ENCODE data around the gene MAP2K7. TPM values are rescaled to one million over a fixed set of nuclear protein-coding genes. Genes with fewer than 3 reads are reported as not detected.

Gene MAP2K7
- total RNA-seq, 1 donor = 14.8 TPM

- DNase-seq (ENCODE audit: insufficient read length, low spot score, missing footprints) = peak; percentile 41
- Histone ChIP-seq H3K4me3 (ENCODE audit: insufficient read depth, low read length) (no peak overlapping the region), H4K20me1 (ENCODE audit: insufficient read depth, low read length) (no peaks in the 10 kb centered on the region), H3K27me3 (ENCODE audit: insufficient read depth, low read length) (no peaks in the 10 kb centered on the region), H2AFZ (ENCODE audit: low read length) (no peak overlapping the region), H3K9me3 (ENCODE audit: low read depth, low read length) (no peaks in the 10 kb centered on the region), H3K79me2 (ENCODE audit: insufficient read depth, low read length) (no peaks in the 10 kb centered on the region), H3K36me3 (ENCODE audit: insufficient read depth, low read length) (peaks cover 63% of the 10 kb centered on the region), H3K4me1 (ENCODE audit: insufficient read depth, low read length) (no peaks in the 10 kb centered on the region), H3K27ac (ENCODE audit: low read depth, low read length) (no peak overlapping the region), H3K4me2 (ENCODE audit: insufficient read depth, low read length) (no peak overlapping the region)
- TF ChIP-seq CTCF (IDR thresholded peaks at IDR 0.05; ENCODE audit: extremely low read depth, low read depth, low read length) = no peak
Measured at GRCh38 chr19:7962644-7963268, 59.1 kb downstream of the MAP2K7 start.

- Histone ChIP-seq H3K36me3 (ENCODE audit: insufficient read depth, low read length) (peaks cover 71% of the 10 kb centered on the region), H4K20me1 (ENCODE audit: insufficient read depth, low read length) (peaks cover 2% of the 10 kb centered on the region), H2AFZ (ENCODE audit: low read length) (no peak overlapping the region), H3K27ac (ENCODE audit: low read depth, low read length) (no peak overlapping the region), H3K4me2 (ENCODE audit: insufficient read depth, low read length) (no peak overlapping the region), H3K9me3 (ENCODE audit: low read depth, low read length) (no peaks in the 10 kb centered on the region), H3K27me3 (ENCODE audit: insufficient read depth, low read length) (no peaks in the 10 kb centered on the region), H3K4me1 (ENCODE audit: insufficient read depth, low read length) (no peaks in the 10 kb centered on the region), H3K79me2 (ENCODE audit: insufficient read depth, low read length) (peaks cover 2% of the 10 kb centered on the region), H3K4me3 (ENCODE audit: insufficient read depth, low read length) (no peak overlapping the region)
- no peak for TF ChIP-seq CTCF (IDR thresholded peaks at IDR 0.05; ENCODE audit: extremely low read depth, low read depth, low read length)
- peak; percentile 36 for DNase-seq (ENCODE audit: insufficient read length, low spot score, missing footprints)
Measured at GRCh38 chr19:7963566-7963965, 59.9 kb downstream of the MAP2K7 start.

Other genes starting within 250 kb of the MAP2K7 start
- gene RETN, start 234.8 kb upstream of the MAP2K7 start, total RNA-seq = not detected in 2 replicates
- not detected in 2 replicates for gene MCEMP1, start 226.8 kb upstream of the MAP2K7 start, total RNA-seq
- gene TRAPPC5, start 223.0 kb upstream of the MAP2K7 start, total RNA-seq = 23.3 and 26.4 TPM in 2 replicates
- gene FCER2, start 201.7 kb upstream of the MAP2K7 start, total RNA-seq = not detected in 2 replicates
- gene CLEC4G, start 171.8 kb upstream of the MAP2K7 start, total RNA-seq = not detected in 2 replicates
- not detected in 2 replicates for gene CD209, start 156.3 kb upstream of the MAP2K7 start, total RNA-seq
- not detected in 2 replicates for gene CLEC4M, start 140.6 kb upstream of the MAP2K7 start, total RNA-seq
- gene EVI5L, start 73.7 kb upstream of the MAP2K7 start, total RNA-seq = 24.8 and 26.1 TPM in 2 replicates
- under 0.01 TPM in 1 of 2 replicates, not detected in the other for gene PRR36, start 29.5 kb upstream of the MAP2K7 start, total RNA-seq
- gene LRRC8E, start 15.4 kb upstream of the MAP2K7 start, total RNA-seq = 10.5 and 17.4 TPM in 2 replicates
- under 0.01 TPM in 1 of 2 replicates, not detected in the other for gene TGFBR3L, start 11.0 kb downstream of the MAP2K7 start, total RNA-seq
- 16.8 and 18.5 TPM in 2 replicates for gene SNAPC2, start 16.5 kb downstream of the MAP2K7 start, total RNA-seq
- 1.5 and 2.5 TPM in 2 replicates for gene CTXN1, start 22.3 kb downstream of the MAP2K7 start, total RNA-seq
- gene TIMM44, start 39.8 kb downstream of the MAP2K7 start, total RNA-seq = 52.5 and 55.4 TPM in 2 replicates
- 23.0 and 25.7 TPM in 2 replicates for gene ELAVL1, start 101.8 kb downstream of the MAP2K7 start, total RNA-seq
- not detected in 2 replicates for gene CCL25, start 148.9 kb downstream of the MAP2K7 start, total RNA-seq
- not detected in 2 replicates for gene FBN3, start 245.7 kb downstream of the MAP2K7 start, total RNA-seq

Measured in osteoblast (primary cell).